ENCODE results near the gene ZFPM1.

DNA sequence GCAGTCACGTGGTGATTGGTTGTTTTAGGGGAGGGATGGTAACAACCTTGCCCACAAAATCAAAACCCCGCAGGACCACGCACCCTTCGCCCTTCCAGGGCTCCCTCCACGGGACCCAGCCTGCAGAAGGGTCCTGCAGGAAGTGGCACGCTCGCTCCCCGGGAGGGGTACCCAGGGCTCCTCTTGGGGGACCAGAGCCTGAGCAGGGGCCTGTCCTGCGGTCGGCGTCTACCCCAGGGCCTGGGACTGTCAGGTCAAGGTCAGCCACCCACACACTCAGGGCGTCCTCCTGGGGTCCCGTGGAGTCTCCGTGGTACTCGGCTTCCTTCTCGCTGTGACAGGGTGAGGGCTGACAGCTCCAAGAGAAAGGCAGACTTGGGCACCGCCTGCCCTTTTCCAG is 36.4 kb upstream of the ZFPM1 start:
- TF ChIP-seq, protein P1, sequence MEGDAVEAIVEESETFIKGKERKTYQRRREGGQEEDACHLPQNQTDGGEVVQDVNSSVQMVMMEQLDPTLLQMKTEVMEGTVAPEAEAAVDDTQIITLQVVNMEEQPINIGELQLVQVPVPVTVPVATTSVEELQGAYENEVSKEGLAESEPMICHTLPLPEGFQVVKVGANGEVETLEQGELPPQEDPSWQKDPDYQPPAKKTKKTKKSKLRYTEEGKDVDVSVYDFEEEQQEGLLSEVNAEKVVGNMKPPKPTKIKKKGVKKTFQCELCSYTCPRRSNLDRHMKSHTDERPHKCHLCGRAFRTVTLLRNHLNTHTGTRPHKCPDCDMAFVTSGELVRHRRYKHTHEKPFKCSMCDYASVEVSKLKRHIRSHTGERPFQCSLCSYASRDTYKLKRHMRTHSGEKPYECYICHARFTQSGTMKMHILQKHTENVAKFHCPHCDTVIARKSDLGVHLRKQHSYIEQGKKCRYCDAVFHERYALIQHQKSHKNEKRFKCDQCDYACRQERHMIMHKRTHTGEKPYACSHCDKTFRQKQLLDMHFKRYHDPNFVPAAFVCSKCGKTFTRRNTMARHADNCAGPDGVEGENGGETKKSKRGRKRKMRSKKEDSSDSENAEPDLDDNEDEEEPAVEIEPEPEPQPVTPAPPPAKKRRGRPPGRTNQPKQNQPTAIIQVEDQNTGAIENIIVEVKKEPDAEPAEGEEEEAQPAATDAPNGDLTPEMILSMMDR (conservative IDR thresholded peaks at IDR 0.05) = no peak
- no peak for TF ChIP-seq ZFX (IDR thresholded peaks at IDR 0.05)
